Spleen (tissue), 7 donors: ENCODE measurements around the gene LRRC15.

Source experiments
- POLR2A ChIP-seq, 3 donors: fragments of 450-650 bp; IDR thresholded peaks; one replicate each; pipeline ENCODE4 v1.5.1; 2017; ENCODE audit warnings: antibody characterized with exemption in 3 of 3, mild to moderate bottlenecking in 1 of 3
- TF ChIP-seq, protein P1 (sequence below), 11 experiments: fragments of 200-600 bp in 7 of 11; fragments of 450-650 bp in 4 of 11; sonication (generic) in 4 of 11; IDR thresholded peaks in 8 of 11; conservative IDR thresholded peaks in 3 of 11; 1 replicate in 7 of 11; 2 replicates in 4 of 11; pipeline versions ENCODE4 v1.4.0 to v1.8.0; 2016 to 2021; ENCODE audit warnings: antibody characterized with exemption in 11 of 11, inconsistent platforms in 4 of 11, mild to moderate bottlenecking in 1 of 11
- donor health status: DM: no; HTN: no; CAD: no; lungs with moderate emphysema.
- donor health status: DM: no; HTN: no; CAD: no.
- donor health status: DM: no; HTN: no; CAD: no.

DNA sequence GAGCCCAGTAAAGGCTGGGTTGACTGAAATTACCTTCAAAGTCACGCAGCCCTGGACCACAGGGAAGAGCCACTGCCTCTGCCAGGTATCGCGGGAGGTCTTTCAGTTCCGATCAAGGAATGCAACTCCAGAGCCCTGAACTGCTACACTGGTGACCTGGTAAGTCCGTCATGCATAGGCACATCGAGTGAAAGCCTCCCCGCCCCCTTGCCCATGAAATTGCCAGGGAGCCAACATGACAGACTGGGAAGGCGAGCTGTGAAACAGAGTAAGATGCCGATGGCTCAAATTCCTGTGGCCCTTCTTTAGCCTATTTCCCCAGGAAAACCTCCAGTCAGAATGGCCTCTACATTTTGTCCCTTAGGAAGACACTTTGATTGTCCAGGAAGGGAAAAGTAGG, 31.8 kb upstream of the LRRC15 start:
- TF ChIP-seq, protein P1, sequence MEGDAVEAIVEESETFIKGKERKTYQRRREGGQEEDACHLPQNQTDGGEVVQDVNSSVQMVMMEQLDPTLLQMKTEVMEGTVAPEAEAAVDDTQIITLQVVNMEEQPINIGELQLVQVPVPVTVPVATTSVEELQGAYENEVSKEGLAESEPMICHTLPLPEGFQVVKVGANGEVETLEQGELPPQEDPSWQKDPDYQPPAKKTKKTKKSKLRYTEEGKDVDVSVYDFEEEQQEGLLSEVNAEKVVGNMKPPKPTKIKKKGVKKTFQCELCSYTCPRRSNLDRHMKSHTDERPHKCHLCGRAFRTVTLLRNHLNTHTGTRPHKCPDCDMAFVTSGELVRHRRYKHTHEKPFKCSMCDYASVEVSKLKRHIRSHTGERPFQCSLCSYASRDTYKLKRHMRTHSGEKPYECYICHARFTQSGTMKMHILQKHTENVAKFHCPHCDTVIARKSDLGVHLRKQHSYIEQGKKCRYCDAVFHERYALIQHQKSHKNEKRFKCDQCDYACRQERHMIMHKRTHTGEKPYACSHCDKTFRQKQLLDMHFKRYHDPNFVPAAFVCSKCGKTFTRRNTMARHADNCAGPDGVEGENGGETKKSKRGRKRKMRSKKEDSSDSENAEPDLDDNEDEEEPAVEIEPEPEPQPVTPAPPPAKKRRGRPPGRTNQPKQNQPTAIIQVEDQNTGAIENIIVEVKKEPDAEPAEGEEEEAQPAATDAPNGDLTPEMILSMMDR (IDR thresholded peaks at IDR 0.05 in 8 of 11, conservative IDR thresholded peaks at IDR 0.05 in 3 of 11), result no peak
- TF ChIP-seq POLR2A (IDR thresholded peaks at IDR 0.05), result no peak
